GM23338 (cell line): ENCODE results near the gene TMEM60. TPM values are rescaled to one million over a fixed set of nuclear protein-coding genes. Genes with fewer than 3 reads are reported as not detected.
"Not testable (repeated sequence)": the region's sequence is repeated elsewhere in the genome, so short reads cannot be mapped to it uniquely, and the experiment has no call there.

ENCODE experiments used
- ATAC-seq: fragments of 200-7000 bp; cut with Tn5 transposase; 3 replicates; pipeline ENCODE4 v1.9.1; 2020
- DNase-seq: peaks from one replicate; pipeline ENCODE4 v3.0.0-alpha.2; 2015; ENCODE audit warnings: low spot score
- H2AFZ ChIP-seq: fragments of 200-600 bp; sonication (generic); 2 replicates; pipeline ENCODE4 v1.8.0; 2016; ENCODE audit warnings: antibody characterized with exemption, mild to moderate bottlenecking, moderate library complexity
- H3F3A ChIP-seq: fragments of 200-600 bp; sonication (generic); replicated peaks from 2 replicates; pipeline ENCODE4 v1.8.0; 2017; ENCODE audit warnings: antibody characterized with exemption, mixed run types, low read depth
- H3K27ac ChIP-seq: fragments of 200-600 bp; sonication (generic); 2 replicates; pipeline ENCODE4 v1.6.1; 2016; ENCODE audit warnings: low read depth
- H3K27me3 ChIP-seq: fragments of 200-600 bp; sonication (generic); 2 replicates; pipeline ENCODE4 v1.8.0; 2016; ENCODE audit warnings: mild to moderate bottlenecking, mixed run types, moderate library complexity; ENCODE audit not compliant: insufficient read depth
- H3K36me3 ChIP-seq: fragments of 200-600 bp; sonication (generic); 2 replicates; pipeline ENCODE4 v1.8.0; 2016; ENCODE audit warnings: mild to moderate bottlenecking; ENCODE audit not compliant: insufficient read depth
- H3K4me1 ChIP-seq: fragments of 200-600 bp; sonication (generic); 2 replicates; pipeline ENCODE4 v1.8.0; 2016; ENCODE audit warnings: mild to moderate bottlenecking, moderate library complexity; ENCODE audit not compliant: insufficient read depth
- H3K4me2 ChIP-seq: fragments of 200-600 bp; sonication (generic); 2 replicates; pipeline ENCODE4 v1.7.1; 2017; ENCODE audit warnings: mixed run types
- H3K4me3 ChIP-seq: fragments of 200-600 bp; sonication (generic); 2 replicates; pipeline ENCODE4 v1.6.1; 2016; ENCODE audit warnings: mixed run types
- H3K79me2 ChIP-seq: fragments of 200-600 bp; sonication (generic); replicated peaks from 2 replicates; pipeline ENCODE4 v1.8.0; 2017; ENCODE audit warnings: mild to moderate bottlenecking; ENCODE audit not compliant: insufficient read depth
- H3K9me2 ChIP-seq: fragments of 200-600 bp; sonication (generic); 2 replicates; pipeline ENCODE4 v1.8.0; 2017; ENCODE audit not compliant: insufficient read depth
- H4K20me1 ChIP-seq: fragments of 200-600 bp; sonication (generic); replicated peaks from 2 replicates; pipeline ENCODE4 v1.8.0; 2017; ENCODE audit warnings: mild to moderate bottlenecking; ENCODE audit not compliant: insufficient read depth
- H3K27ac Mint-ChIP-seq: 2 replicates; pipeline ENCODE4 v1.8.0; 2020; ENCODE audit warnings: inconsistent platforms, mild to moderate bottlenecking, moderate library complexity, mixed read lengths
- H3K27me3 Mint-ChIP-seq: 3 replicates; pipeline ENCODE4 v1.8.0; 2022; ENCODE audit warnings: low read depth, mild to moderate bottlenecking, moderate library complexity, mixed read lengths, inconsistent platforms; ENCODE audit not compliant: insufficient read depth, poor library complexity
- H3K36me3 Mint-ChIP-seq: 3 replicates; pipeline ENCODE4 v1.8.0; 2021; ENCODE audit warnings: low read depth, mild to moderate bottlenecking, inconsistent platforms, moderate library complexity, mixed read lengths
- H3K4me1 Mint-ChIP-seq: 3 replicates; pipeline ENCODE4 v1.8.0; 2020; ENCODE audit warnings: mild to moderate bottlenecking, inconsistent platforms, mixed read lengths
- H3K4me3 Mint-ChIP-seq: 3 replicates; pipeline ENCODE4 v1.8.0; 2021; ENCODE audit warnings: moderate library complexity, mild to moderate bottlenecking, inconsistent platforms, mixed read lengths
- H3K9me3 Mint-ChIP-seq: 3 replicates; pipeline ENCODE4 v1.8.0; 2020; ENCODE audit warnings: moderate library complexity, mild to moderate bottlenecking, inconsistent platforms, mixed read lengths
- CREB1 ChIP-seq: fragments of 250-450 bp; sonication (Bioruptor Pico); IDR thresholded peaks from 2 replicates; pipeline ENCODE4 v1.5.0; 2020; ENCODE audit warnings: low read depth, mild to moderate bottlenecking, moderate library complexity
- EZH2 ChIP-seq: fragments of 200-600 bp; sonication (generic); IDR thresholded peaks from one replicate; pipeline ENCODE4 v1.8.0; 2017; ENCODE audit warnings: antibody characterized with exemption, mild to moderate bottlenecking, low read depth; ENCODE audit not compliant: unreplicated experiment
- EZH2phosphoT487 ChIP-seq: fragments of 200-600 bp; sonication (generic); IDR thresholded peaks from one replicate; pipeline ENCODE4 v1.8.1; 2018; ENCODE audit warnings: antibody characterized with exemption; ENCODE audit not compliant: unreplicated experiment
- JUNB ChIP-seq: IDR thresholded peaks from one replicate; pipeline ENCODE4 v1.6.1; 2016; ENCODE audit warnings: antibody characterized with exemption; ENCODE audit not compliant: unreplicated experiment
- NANOG ChIP-seq: IDR thresholded peaks from 2 replicates; pipeline ENCODE4 v1.6.1; 2016; ENCODE audit warnings: antibody characterized with exemption, borderline replicate concordance
- POLR2AphosphoS5 ChIP-seq: IDR thresholded peaks from 2 replicates; pipeline ENCODE4 v1.6.1; 2016; ENCODE audit warnings: antibody characterized with exemption, low read depth
- STAT1 ChIP-seq: IDR thresholded peaks from one replicate; pipeline ENCODE4 v1.6.1; 2016; ENCODE audit warnings: antibody characterized with exemption; ENCODE audit not compliant: unreplicated experiment
- ZNF114 ChIP-seq: fragments of 250-450 bp; sonication (Bioruptor Pico); IDR thresholded peaks from 2 replicates; pipeline ENCODE4 v1.5.0; 2020; ENCODE audit warnings: mild to moderate bottlenecking, moderate library complexity
- ZNF331 ChIP-seq: fragments of 250-450 bp; sonication (Bioruptor Pico); IDR thresholded peaks from 2 replicates; pipeline ENCODE4 v1.5.0; 2020; ENCODE audit warnings: low read depth, mild to moderate bottlenecking, moderate library complexity
- polyA plus RNA-seq: library from polyadenylated mRNA; unstranded; fragments of >200 nt; fragmentation: Nextera tagmentation; extraction: Ambion mirVana; gene quantifications from 2 replicates; pipeline ENCODE4 v1.2.1, GENCODE V29; 2016
- total RNA-seq: library from RNA; depleted of rRNA; stranded (reverse); fragments of >200 nt; shearing (Covaris generic); gene quantifications from 2 replicates; pipeline ENCODE4 v1.2.3, GENCODE V29; 2014
- TF ChIP-seq, protein P1 (sequence below), 2 experiments: fragments of 200-600 bp in 1 of 2; sonication (generic) in 1 of 2; conservative IDR thresholded peaks; 2 replicates each; pipeline versions ENCODE4 v1.5.1 to v1.6.1; 2016 to 2017; ENCODE audit warnings: antibody characterized with exemption in 2 of 2, low read depth in 2 of 2, mild to moderate bottlenecking in 2 of 2, moderate library complexity in 1 of 2
- TF ChIP-seq, protein P2 (sequence below): IDR thresholded peaks from 2 replicates; pipeline ENCODE4 v1.6.1; 2016; ENCODE audit warnings: antibody characterized with exemption
- TF ChIP-seq, protein P3 (sequence below): fragments of 250-450 bp; sonication (Bioruptor Pico); IDR thresholded peaks from 2 replicates; pipeline ENCODE4 v1.5.0; 2020; ENCODE audit warnings: mild to moderate bottlenecking, moderate library complexity

Gene TMEM60
- total and polyA plus RNA-seq, 2 experiments from 2014 or later: 29.5 to 68.2 TPM

DNA sequence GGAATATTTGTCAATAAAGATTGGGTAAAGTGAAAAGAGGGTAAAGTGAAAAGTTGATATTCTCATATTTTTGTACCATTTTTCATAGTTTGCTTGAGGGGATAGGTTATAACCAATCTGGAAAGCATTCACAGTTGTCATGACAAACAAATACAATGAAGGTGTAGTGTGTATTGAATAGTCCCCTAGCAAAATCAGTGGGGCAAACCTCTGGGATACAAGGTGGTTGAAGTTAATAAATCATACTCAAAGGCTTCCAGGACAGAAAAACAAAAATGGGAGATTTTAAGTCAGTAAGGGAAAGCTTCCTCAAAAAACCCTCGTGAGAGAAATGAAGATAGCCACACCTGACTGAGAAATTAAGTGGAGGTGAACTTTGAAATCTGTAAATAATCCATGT, 39.7 kb upstream of the TMEM60 start (continued):
- TF ChIP-seq, protein P1, sequence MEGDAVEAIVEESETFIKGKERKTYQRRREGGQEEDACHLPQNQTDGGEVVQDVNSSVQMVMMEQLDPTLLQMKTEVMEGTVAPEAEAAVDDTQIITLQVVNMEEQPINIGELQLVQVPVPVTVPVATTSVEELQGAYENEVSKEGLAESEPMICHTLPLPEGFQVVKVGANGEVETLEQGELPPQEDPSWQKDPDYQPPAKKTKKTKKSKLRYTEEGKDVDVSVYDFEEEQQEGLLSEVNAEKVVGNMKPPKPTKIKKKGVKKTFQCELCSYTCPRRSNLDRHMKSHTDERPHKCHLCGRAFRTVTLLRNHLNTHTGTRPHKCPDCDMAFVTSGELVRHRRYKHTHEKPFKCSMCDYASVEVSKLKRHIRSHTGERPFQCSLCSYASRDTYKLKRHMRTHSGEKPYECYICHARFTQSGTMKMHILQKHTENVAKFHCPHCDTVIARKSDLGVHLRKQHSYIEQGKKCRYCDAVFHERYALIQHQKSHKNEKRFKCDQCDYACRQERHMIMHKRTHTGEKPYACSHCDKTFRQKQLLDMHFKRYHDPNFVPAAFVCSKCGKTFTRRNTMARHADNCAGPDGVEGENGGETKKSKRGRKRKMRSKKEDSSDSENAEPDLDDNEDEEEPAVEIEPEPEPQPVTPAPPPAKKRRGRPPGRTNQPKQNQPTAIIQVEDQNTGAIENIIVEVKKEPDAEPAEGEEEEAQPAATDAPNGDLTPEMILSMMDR (conservative IDR thresholded peaks at IDR 0.05; ENCODE audit: low read depth in 2 of 2): no peak
- TF ChIP-seq STAT1: no peak
- TF ChIP-seq ZNF331 (CRISPR knock-in tag): no peak
- TF ChIP-seq, protein P2, sequence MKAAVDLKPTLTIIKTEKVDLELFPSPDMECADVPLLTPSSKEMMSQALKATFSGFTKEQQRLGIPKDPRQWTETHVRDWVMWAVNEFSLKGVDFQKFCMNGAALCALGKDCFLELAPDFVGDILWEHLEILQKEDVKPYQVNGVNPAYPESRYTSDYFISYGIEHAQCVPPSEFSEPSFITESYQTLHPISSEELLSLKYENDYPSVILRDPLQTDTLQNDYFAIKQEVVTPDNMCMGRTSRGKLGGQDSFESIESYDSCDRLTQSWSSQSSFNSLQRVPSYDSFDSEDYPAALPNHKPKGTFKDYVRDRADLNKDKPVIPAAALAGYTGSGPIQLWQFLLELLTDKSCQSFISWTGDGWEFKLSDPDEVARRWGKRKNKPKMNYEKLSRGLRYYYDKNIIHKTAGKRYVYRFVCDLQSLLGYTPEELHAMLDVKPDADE: no peak
- no peak for TF ChIP-seq EZH2
- no peak for TF ChIP-seq EZH2phosphoT487

DNA sequence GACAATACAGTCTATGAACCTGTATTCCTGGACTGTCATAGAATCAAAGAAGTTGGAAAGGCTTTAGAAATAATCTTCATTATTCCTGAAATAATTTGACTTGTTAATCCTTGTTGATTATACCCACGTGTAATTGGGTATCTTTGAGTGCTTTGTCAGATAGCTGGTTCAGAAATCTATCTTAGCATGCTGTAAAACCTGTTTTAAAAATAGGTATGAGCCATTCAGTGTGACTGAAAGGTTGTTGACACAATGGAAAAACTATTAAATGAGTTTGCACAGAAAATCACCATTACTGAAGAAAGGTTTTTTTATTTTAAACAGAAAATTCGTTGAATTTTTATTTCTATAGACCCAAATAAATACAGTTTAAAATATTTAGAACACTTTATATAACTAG, 39.0 kb upstream of the TMEM60 start:
- H3K4me1 ChIP-seq: no peaks in the 10 kb centered on the region
- H3K4me2 ChIP-seq: no peak overlapping the region
- no peak overlapping the region for H3K27ac ChIP-seq
- H2AFZ ChIP-seq: no peak overlapping the region
- TF ChIP-seq POLR2AphosphoS5: no peak
- TF ChIP-seq STAT1: no peak
- no peak for TF ChIP-seq JUNB
- no peak for TF ChIP-seq EZH2phosphoT487
- no peak for TF ChIP-seq ZNF114 (CRISPR knock-in tag)
- TF ChIP-seq EZH2: no peak
- no peak for TF ChIP-seq NANOG
- no peak for TF ChIP-seq CREB1
- TF ChIP-seq, protein P2: no peak
- TF ChIP-seq, protein P3, sequence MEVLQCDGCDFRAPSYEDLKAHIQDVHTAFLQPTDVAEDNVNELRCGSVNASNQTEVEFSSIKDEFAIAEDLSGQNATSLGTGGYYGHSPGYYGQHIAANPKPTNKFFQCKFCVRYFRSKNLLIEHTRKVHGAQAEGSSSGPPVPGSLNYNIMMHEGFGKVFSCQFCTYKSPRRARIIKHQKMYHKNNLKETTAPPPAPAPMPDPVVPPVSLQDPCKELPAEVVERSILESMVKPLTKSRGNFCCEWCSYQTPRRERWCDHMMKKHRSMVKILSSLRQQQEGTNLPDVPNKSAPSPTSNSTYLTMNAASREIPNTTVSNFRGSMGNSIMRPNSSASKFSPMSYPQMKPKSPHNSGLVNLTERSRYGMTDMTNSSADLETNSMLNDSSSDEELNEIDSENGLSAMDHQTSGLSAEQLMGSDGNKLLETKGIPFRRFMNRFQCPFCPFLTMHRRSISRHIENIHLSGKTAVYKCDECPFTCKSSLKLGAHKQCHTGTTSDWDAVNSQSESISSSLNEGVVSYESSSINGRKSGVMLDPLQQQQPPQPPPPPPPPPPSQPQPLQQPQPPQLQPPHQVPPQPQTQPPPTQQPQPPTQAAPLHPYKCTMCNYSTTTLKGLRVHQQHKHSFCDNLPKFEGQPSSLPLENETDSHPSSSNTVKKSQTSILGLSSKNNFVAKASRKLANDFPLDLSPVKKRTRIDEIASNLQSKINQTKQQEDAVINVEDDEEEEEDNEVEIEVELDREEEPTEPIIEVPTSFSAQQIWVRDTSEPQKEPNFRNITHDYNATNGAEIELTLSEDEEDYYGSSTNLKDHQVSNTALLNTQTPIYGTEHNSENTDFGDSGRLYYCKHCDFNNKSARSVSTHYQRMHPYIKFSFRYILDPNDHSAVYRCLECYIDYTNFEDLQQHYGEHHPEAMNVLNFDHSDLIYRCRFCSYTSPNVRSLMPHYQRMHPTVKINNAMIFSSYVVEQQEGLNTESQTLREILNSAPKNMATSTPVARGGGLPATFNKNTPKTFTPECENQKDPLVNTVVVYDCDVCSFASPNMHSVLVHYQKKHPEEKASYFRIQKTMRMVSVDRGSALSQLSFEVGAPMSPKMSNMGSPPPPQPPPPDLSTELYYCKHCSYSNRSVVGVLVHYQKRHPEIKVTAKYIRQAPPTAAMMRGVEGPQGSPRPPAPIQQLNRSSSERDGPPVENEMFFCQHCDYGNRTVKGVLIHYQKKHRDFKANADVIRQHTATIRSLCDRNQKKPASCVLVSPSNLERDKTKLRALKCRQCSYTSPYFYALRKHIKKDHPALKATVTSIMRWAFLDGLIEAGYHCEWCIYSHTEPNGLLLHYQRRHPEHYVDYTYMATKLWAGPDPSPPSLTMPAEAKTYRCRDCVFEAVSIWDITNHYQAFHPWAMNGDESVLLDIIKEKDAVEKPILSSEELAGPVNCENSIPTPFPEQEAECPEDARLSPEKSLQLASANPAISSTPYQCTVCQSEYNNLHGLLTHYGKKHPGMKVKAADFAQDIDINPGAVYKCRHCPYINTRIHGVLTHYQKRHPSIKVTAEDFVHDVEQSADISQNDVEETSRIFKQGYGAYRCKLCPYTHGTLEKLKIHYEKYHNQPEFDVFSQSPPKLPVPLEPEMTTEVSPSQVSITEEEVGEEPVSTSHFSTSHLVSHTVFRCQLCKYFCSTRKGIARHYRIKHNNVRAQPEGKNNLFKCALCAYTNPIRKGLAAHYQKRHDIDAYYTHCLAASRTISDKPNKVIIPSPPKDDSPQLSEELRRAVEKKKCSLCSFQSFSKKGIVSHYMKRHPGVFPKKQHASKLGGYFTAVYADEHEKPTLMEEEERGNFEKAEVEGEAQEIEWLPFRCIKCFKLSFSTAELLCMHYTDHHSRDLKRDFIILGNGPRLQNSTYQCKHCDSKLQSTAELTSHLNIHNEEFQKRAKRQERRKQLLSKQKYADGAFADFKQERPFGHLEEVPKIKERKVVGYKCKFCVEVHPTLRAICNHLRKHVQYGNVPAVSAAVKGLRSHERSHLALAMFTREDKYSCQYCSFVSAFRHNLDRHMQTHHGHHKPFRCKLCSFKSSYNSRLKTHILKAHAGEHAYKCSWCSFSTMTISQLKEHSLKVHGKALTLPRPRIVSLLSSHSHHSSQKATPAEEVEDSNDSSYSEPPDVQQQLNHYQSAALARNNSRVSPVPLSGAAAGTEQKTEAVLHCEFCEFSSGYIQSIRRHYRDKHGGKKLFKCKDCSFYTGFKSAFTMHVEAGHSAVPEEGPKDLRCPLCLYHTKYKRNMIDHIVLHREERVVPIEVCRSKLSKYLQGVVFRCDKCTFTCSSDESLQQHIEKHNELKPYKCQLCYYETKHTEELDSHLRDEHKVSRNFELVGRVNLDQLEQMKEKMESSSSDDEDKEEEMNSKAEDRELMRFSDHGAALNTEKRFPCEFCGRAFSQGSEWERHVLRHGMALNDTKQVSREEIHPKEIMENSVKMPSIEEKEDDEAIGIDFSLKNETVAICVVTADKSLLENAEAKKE: no peak
- ATAC-seq: no peak
- Mint-ChIP-seq H3K27me3 (no peaks in the 10 kb centered on the region), H3K9me3 (no peaks in the 10 kb centered on the region), H3K36me3 (peaks cover 6% of the 10 kb centered on the region; the same call in 2 of the 3 replicates), H3K4me1 (no peaks in the 10 kb centered on the region), H3K27ac (no peak overlapping the region), H3K4me3 (no peak overlapping the region)
- no peak for DNase-seq
- no peaks in the 10 kb centered on the region for H3K9me2 ChIP-seq
- no peaks in the 10 kb centered on the region for H4K20me1 ChIP-seq
- H3F3A ChIP-seq: no peaks in the 10 kb centered on the region
- no peaks in the 10 kb centered on the region for H3K36me3 ChIP-seq
- no peaks in the 10 kb centered on the region for H3K27me3 ChIP-seq
- H3K79me2 ChIP-seq: peaks cover 5% of the 10 kb centered on the region
- H3K4me3 ChIP-seq: no peak overlapping the region

DNA sequence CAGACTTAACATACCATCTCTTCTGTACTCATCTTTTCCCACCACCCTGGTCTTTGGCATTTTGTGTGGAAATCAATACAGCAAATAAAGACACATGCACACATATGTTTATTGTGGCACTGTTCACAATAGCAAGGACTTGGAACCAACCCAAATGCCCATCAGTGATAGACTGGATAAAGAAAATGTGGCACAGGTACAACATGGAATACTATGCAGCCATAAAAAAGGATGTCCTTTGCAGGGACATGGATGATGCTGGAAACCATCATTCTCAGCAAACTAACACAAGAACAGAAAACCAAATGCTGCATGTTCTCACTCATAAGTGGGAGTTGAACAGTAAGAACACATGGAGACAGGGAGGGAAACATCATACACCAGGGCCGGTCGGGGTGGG, 38.2 kb upstream of the TMEM60 start:
- not testable (repeated sequence) for H3K4me2 ChIP-seq, DNase-seq, H3K4me1 Mint-ChIP-seq, H3K79me2 ChIP-seq, H3K27ac Mint-ChIP-seq, H3K27me3 ChIP-seq, H4K20me1 ChIP-seq, H2AFZ ChIP-seq, H3K4me1 ChIP-seq, H3K27ac ChIP-seq, H3K4me3 ChIP-seq, H3K36me3 ChIP-seq, H3K4me3 Mint-ChIP-seq, H3K27me3 Mint-ChIP-seq, ATAC-seq, H3F3A ChIP-seq, H3K36me3 Mint-ChIP-seq, H3K9me2 ChIP-seq, H3K9me3 Mint-ChIP-seq
